ENCODE data around the gene KCNA10.

The KCNA10 gene

DNA sequence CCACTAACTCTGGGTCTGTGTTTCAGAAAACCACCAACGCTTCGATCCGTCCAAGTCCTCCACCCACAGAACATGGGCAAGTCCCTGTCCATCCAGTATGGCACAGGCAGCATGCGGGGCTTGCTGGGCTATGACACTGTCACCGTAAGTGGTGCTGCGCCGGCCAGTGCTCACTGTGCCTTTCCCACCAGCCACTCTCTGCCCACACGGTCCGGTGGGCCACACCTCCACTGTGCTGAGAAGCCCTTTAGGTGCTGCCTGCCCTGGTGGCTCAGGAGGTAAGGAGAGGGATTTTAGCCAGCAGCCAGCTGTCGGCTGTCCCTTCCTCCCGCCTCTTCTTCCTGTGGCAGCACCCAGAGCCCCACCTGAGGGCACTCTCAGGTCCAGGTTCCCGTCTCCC is 34.2 kb downstream of the KCNA10 start:
- H3K4me3 ChIP-seq (ENCODE audit: low read depth, low read length) = no peak overlapping the region
- ChIA-PET CTCF (interaction anchor here (1.5 to 3.3 kb wide), 2 partner anchors 11 to 24 kb away, joined by 7 to 25 read pairs; no protein-coding TSS in a partner anchor), POLR2A (no interaction called here)
- no peaks in the 10 kb centered on the region for H3K36me3 ChIP-seq (ENCODE audit: control insufficient read depth in 2 of 2, insufficient read depth in 1 of 2, low read length in 2 of 2)
- H3K9me3 ChIP-seq (ENCODE audit: control insufficient read depth, insufficient read depth, low read depth, low read length) = no peaks in the 10 kb centered on the region
- no peak overlapping the region for H3K27ac ChIP-seq (ENCODE audit: extremely low read depth, low read depth, low read length)
- no peaks in the 10 kb centered on the region for H3K4me1 ChIP-seq (ENCODE audit: control insufficient read depth, insufficient read depth, low read length)
- TF ChIP-seq ZNF830 (tag by site-specific recombination; IDR thresholded peaks at IDR 0.05; ENCODE audit: low read depth) = no peak
- no peak for TF ChIP-seq KLF8 (tag by site-specific recombination; IDR thresholded peaks at IDR 0.05)
- no peak for TF ChIP-seq ZEB2 (tag by site-specific recombination; IDR thresholded peaks at IDR 0.05)
- no peak for TF ChIP-seq TCF7L2 (IDR thresholded peaks at IDR 0.05; ENCODE audit: borderline replicate concordance, low read depth, low read length)
- TF ChIP-seq IKZF3 (tag by site-specific recombination; IDR thresholded peaks at IDR 0.05) = no peak
- TF ChIP-seq ZBTB48 (tag by site-specific recombination; IDR thresholded peaks at IDR 0.05) = no peak
- TF ChIP-seq ZNF555 (tag by site-specific recombination; conservative IDR thresholded peaks at IDR 0.05) = no peak
- no peak for TF ChIP-seq KLF7 (tag by site-specific recombination; IDR thresholded peaks at IDR 0.05; ENCODE audit: borderline replicate concordance)
- TF ChIP-seq MEIS1 (CRISPR knock-in tag; IDR thresholded peaks at IDR 0.05; ENCODE audit: borderline replicate concordance) = no peak
- no peak for TF ChIP-seq ZNF777 (tag by site-specific recombination; IDR thresholded peaks at IDR 0.05; ENCODE audit: borderline replicate concordance)
- no peak for TF ChIP-seq ZNF341 (tag by site-specific recombination; IDR thresholded peaks at IDR 0.05; ENCODE audit: low read depth)
- TF ChIP-seq ZBTB8A (tag by site-specific recombination; IDR thresholded peaks at IDR 0.05) = no peak
- no peak for TF ChIP-seq ZNF785 (tag by site-specific recombination; IDR thresholded peaks at IDR 0.05)
- TF ChIP-seq GFI1B (tag by site-specific recombination; IDR thresholded peaks at IDR 0.05) = no peak
- no peak for TF ChIP-seq ZNF701 (tag by site-specific recombination; IDR thresholded peaks at IDR 0.05)

DNA sequence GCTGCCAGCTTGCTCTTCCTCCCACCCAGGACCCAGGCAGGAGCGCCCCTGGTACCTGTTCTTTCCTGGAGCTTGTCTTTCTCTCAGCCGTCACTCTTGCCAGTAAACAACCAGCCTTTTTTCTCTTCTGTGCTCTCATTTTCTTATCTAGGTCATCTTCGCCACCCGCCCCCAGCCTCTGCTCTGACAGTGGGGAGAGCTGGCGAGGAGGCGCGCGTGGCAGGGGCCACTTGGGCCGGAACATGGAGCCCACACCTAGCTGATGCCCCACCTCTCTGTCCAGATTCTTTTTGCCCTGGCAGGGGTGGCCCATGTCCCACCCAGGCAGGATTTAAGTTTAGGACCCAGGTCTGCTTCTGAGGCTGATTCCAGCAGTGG is 35.7 kb downstream of the KCNA10 start:
- no peak for TF ChIP-seq ZSCAN30 (tag by site-specific recombination; IDR thresholded peaks at IDR 0.05)
- TF ChIP-seq RBAK (tag by site-specific recombination; IDR thresholded peaks at IDR 0.05) = no peak
- TF ChIP-seq MEIS1 (CRISPR knock-in tag; IDR thresholded peaks at IDR 0.05; ENCODE audit: borderline replicate concordance) = no peak
- no peak for TF ChIP-seq ZNF391 (tag by site-specific recombination; IDR thresholded peaks at IDR 0.05; ENCODE audit: borderline replicate concordance, low read depth)
- no peak for TF ChIP-seq ZNF416 (tag by site-specific recombination; IDR thresholded peaks at IDR 0.05)
- TF ChIP-seq ZNF791 (tag by site-specific recombination; IDR thresholded peaks at IDR 0.05) = no peak
- TF ChIP-seq ZNF354C (tag by site-specific recombination; IDR thresholded peaks at IDR 0.05; ENCODE audit: borderline replicate concordance, low read depth) = no peak
- TF ChIP-seq HOXA7 (CRISPR knock-in tag; IDR thresholded peaks at IDR 0.05; ENCODE audit: borderline replicate concordance) = no peak
- TF ChIP-seq OVOL3 (tag by site-specific recombination; IDR thresholded peaks at IDR 0.05) = no peak
- TF ChIP-seq, protein P1, sequence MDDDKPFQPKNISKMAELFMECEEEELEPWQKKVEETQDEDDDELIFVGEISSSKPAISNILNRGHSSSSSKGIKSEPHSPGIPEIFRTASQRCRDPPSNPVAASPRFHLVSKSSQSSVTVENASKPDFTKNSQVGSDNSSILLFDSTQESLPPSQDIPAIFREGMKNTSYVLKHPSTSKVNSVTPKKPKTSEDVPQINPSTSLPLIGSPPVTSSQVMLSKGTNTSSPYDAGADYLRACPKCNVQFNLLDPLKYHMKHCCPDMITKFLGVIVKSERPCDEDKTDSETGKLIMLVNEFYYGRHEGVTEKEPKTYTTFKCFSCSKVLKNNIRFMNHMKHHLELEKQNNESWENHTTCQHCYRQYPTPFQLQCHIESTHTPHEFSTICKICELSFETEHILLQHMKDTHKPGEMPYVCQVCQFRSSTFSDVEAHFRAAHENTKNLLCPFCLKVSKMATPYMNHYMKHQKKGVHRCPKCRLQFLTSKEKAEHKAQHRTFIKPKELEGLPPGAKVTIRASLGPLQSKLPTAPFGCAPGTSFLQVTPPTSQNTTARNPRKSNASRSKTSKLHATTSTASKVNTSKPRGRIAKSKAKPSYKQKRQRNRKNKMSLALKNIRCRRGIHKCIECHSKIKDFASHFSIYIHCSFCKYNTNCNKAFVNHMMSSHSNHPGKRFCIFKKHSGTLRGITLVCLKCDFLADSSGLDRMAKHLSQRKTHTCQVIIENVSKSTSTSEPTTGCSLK (tag by site-specific recombination; IDR thresholded peaks at IDR 0.05) = no peak
- TF ChIP-seq ZNF404 (tag by site-specific recombination; IDR thresholded peaks at IDR 0.05) = no peak
- TF ChIP-seq ZNF274 (IDR thresholded peaks at IDR 0.05; ENCODE audit: low read length) = no peak
- TF ChIP-seq ZNF274 (tag by site-specific recombination; IDR thresholded peaks at IDR 0.05; ENCODE audit: borderline replicate concordance) = no peak
- TF ChIP-seq ZNF48 (tag by site-specific recombination; IDR thresholded peaks at IDR 0.05) = no peak
- no peak for TF ChIP-seq ZNF510 (tag by site-specific recombination; IDR thresholded peaks at IDR 0.05; ENCODE audit: insufficient replicate concordance)
- TF ChIP-seq HOXC10 (CRISPR knock-in tag; IDR thresholded peaks at IDR 0.05) = no peak
- TF ChIP-seq, protein P2, sequence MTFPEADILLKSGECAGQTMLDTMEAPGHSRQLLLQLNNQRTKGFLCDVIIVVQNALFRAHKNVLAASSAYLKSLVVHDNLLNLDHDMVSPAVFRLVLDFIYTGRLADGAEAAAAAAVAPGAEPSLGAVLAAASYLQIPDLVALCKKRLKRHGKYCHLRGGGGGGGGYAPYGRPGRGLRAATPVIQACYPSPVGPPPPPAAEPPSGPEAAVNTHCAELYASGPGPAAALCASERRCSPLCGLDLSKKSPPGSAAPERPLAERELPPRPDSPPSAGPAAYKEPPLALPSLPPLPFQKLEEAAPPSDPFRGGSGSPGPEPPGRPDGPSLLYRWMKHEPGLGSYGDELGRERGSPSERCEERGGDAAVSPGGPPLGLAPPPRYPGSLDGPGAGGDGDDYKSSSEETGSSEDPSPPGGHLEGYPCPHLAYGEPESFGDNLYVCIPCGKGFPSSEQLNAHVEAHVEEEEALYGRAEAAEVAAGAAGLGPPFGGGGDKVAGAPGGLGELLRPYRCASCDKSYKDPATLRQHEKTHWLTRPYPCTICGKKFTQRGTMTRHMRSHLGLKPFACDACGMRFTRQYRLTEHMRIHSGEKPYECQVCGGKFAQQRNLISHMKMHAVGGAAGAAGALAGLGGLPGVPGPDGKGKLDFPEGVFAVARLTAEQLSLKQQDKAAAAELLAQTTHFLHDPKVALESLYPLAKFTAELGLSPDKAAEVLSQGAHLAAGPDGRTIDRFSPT (tag by site-specific recombination; IDR thresholded peaks at IDR 0.05) = no peak
- no peak for TF ChIP-seq SALL2 (tag by site-specific recombination; IDR thresholded peaks at IDR 0.05; ENCODE audit: borderline replicate concordance)
- TF ChIP-seq ZNF707 (tag by site-specific recombination; IDR thresholded peaks at IDR 0.05) = no peak
- no peak for TF ChIP-seq ZNF660 (tag by site-specific recombination; IDR thresholded peaks at IDR 0.05)
- no peaks in the 10 kb centered on the region for H3K36me3 ChIP-seq (ENCODE audit: control insufficient read depth in 2 of 2, insufficient read depth in 1 of 2, low read length in 2 of 2)
- POLR2A ChIA-PET = no interaction called here
- H3K9me3 ChIP-seq (ENCODE audit: control insufficient read depth, insufficient read depth, low read depth, low read length) = no peaks in the 10 kb centered on the region
- no peak overlapping the region for H3K27ac ChIP-seq (ENCODE audit: extremely low read depth, low read depth, low read length)
- no peak overlapping the region for H3K4me3 ChIP-seq (ENCODE audit: low read depth, low read length)
- CTCF ChIA-PET = interaction anchor here (0.6 to 7.1 kb wide), 4 partner anchors 13 to 709 kb away, joined by 3 to 72 read pairs (median 6); no protein-coding TSS in a partner anchor
- H3K4me1 ChIP-seq (ENCODE audit: control insufficient read depth, insufficient read depth, low read length) = no peaks in the 10 kb centered on the region
